ENCODE measurements around the gene TMEM82.
"Not testable (repeated sequence)": the region's sequence is repeated elsewhere in the genome, so short reads cannot be mapped to it uniquely, and the experiment has no call there.

GRCh38 chr1:15699321-15699720 is 43.0 kb upstream of the TMEM82 start:
- not testable (repeated sequence) for TF ChIP-seq CTCF (IDR thresholded peaks at IDR 0.05; ENCODE audit: poor library complexity, severe bottlenecking); REST (IDR thresholded peaks at IDR 0.05; ENCODE audit: borderline replicate concordance); EZH2 (IDR thresholded peaks at IDR 0.05; ENCODE audit: borderline replicate concordance, insufficient read depth, low read length, poor library complexity, severe bottlenecking); POLR2AphosphoS5 (IDR thresholded peaks at IDR 0.05); TAF1 (IDR thresholded peaks at IDR 0.05; ENCODE audit: low read depth); SMC3 (conservative IDR thresholded peaks at IDR 0.05; ENCODE audit: poor library complexity); EP300 (conservative IDR thresholded peaks at IDR 0.05; ENCODE audit: poor library complexity, severe bottlenecking); RAD21 (conservative IDR thresholded peaks at IDR 0.05)
